CD4-positive, alpha-beta memory T cell (primary cell): ENCODE results near the gene MGST1. TPM values are rescaled to one million over a fixed set of nuclear protein-coding genes. Genes with fewer than 3 reads are reported as not detected.

Source experiments
- CTCF ChIA-PET: fragments of 350-600 bp; sonication (Branson Sonifier 250); formaldehyde crosslinking; loops from one replicate; lab custom pipeline; 2021; ENCODE audit warnings: inconsistent platforms; ENCODE audit not compliant: partially characterized antibody; lab: Charles Lee
- POLR2A ChIA-PET: fragments of 350-600 bp; sonication (Branson Sonifier 250); formaldehyde crosslinking; loops from one replicate; lab custom pipeline; 2021; ENCODE audit not compliant: partially characterized antibody; lab: Charles Lee
- DNase-seq, 5 donors: peaks; one replicate each; pipeline versions ENCODE4 v3.0.0 to v3.0.0-alpha.2; 2020 to 2022; ENCODE audit warnings: mixed read lengths in 1 of 5
- H3K27ac ChIP-seq: one replicate; pipeline ENCODE4 v1.7.0; 2013; ENCODE audit warnings: low read depth, low read length
- H3K27me3 ChIP-seq: 2 replicates; pipeline ENCODE4 v1.7.0; 2013; ENCODE audit warnings: mild to moderate bottlenecking, low read length, moderate library complexity; ENCODE audit not compliant: insufficient read depth
- H3K36me3 ChIP-seq: 2 replicates; pipeline ENCODE4 v1.7.0; 2013; ENCODE audit warnings: mild to moderate bottlenecking, low read length, moderate library complexity; ENCODE audit not compliant: insufficient read depth
- H3K4me1 ChIP-seq: 2 replicates; pipeline ENCODE4 v1.7.0; 2013; ENCODE audit warnings: mild to moderate bottlenecking, low read length, moderate library complexity; ENCODE audit not compliant: insufficient read depth
- H3K4me3 ChIP-seq, 2 donors: one replicate each; pipeline ENCODE4 v1.7.0; 2013; ENCODE audit warnings: low read length in 2 of 2, mild to moderate bottlenecking in 1 of 2
- H3K9me3 ChIP-seq, 2 donors: one replicate each; pipeline ENCODE4 v1.7.0; 2013; ENCODE audit warnings: low read length in 2 of 2, control low read depth in 1 of 2; ENCODE audit not compliant: control insufficient read depth in 1 of 2
- H3K27ac Mint-ChIP-seq, 7 donors: one replicate each; pipeline ENCODE4 v1.8.0; 2020 to 2021; ENCODE audit warnings: mixed read lengths in 7 of 7, mild to moderate bottlenecking in 6 of 7, inconsistent platforms in 3 of 7, moderate library complexity in 3 of 7
- H3K27me3 Mint-ChIP-seq, 2 donors: one replicate each; pipeline ENCODE4 v1.8.0; 2020 to 2021; ENCODE audit warnings: mixed read lengths in 2 of 2
- H3K36me3 Mint-ChIP-seq, 2 donors: one replicate each; pipeline ENCODE4 v1.8.0; 2020 to 2021; ENCODE audit warnings: mixed read lengths in 2 of 2, inconsistent platforms in 1 of 2, mild to moderate bottlenecking in 1 of 2
- H3K4me1 Mint-ChIP-seq, 4 donors: one replicate each; pipeline ENCODE4 v1.8.0; 2020 to 2021; ENCODE audit warnings: mixed read lengths in 4 of 4, mild to moderate bottlenecking in 1 of 4
- H3K4me3 Mint-ChIP-seq, 8 donors: one replicate each; pipeline ENCODE4 v1.8.0; 2020 to 2021; ENCODE audit warnings: mixed read lengths in 8 of 8, mild to moderate bottlenecking in 7 of 8, moderate library complexity in 6 of 8, inconsistent platforms in 3 of 8
- H3K9me3 Mint-ChIP-seq, 8 donors: one replicate each; pipeline ENCODE4 v1.8.0; 2020 to 2021; ENCODE audit warnings: mixed read lengths in 8 of 8, mild to moderate bottlenecking in 5 of 8, inconsistent platforms in 3 of 8, moderate library complexity in 1 of 8
- intact Hi-C: fragments of 100-400 bp; cut with micrococcal nuclease; formaldehyde crosslinking; loops from one replicate; pipeline ENCODE4 v1.15.1; 2023
- polyA plus RNA-seq, 2 donors: library from polyadenylated mRNA; unstranded; fragments of 300-500 nt; fragmentation: Illumina TruSeq; gene quantifications; one replicate each; pipeline ENCODE4 v1.2.3, GENCODE V29; 2021
- total RNA-seq, 2 experiments: library from RNA; stranded (reverse); gene quantifications; one replicate each; pipeline ENCODE4 v1.2.3, GENCODE V29; 2021

MGST1 gene
- total RNA-seq: 1 to 10 TPM; 1.2 to 2.3 TPM
- polyA plus RNA-seq: not detected

DNA sequence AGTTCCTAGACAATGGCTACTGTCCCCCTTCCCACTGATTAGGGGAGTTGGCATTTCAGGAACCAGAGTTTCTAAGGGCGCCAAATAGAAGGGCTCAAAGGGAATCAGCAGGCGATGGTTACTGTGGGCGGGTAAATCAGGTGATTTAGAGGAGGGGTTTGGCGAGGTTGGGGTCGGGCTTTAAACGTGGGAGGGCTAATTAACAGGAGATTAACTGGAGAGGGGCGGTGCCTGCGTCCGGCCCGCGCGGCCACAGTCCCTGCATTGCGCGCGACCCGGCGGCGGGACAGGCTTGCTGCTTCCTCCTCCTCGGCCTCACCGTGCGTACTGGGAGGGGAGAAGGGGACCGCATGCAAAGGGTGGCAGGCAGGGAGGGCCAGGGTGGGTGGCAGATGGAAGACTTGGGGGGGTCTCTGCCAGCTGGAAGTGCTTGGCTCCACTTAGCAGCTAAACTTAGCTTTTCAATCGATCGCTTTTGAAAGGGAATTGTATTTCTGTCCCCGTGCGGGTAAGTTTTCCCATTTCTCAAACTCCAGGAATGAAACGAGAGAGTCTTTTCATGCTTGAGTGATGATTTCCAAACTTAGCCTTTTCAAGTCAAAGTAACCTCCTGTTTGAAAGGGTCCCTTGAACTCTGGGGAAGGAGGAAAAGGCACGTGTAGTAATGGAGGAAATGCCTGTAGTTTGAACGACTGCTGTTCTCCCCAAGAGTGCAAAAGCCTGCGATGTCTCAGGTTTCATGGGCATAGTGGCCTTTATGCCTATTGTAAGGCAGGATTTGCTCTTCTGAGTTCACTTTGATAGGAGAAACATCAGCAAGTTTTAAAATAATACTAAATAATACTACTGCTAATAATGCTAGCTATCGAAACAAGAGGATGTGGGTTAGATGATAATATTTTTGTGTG is at the start of gene MGST1:
MGST1 (plus strand) TSS at position 255 of the 908 bp plus-strand sequence. CDS start 6,608 bp downstream, outside the sequence.
- peaks cover 0 to 12% (median 4%) of the 10 kb centered on the region in 8 donors for H3K9me3 Mint-ChIP-seq
- Histone ChIP-seq H3K4me3 (no peak within 1 kb of the TSS), H3K27me3 (no peaks in the 10 kb centered on the region), H3K4me1 (no peaks in the 10 kb centered on the region), H3K27ac (no peak within 1 kb of the TSS), H3K9me3 (no peaks in the 10 kb centered on the region), H3K36me3 (no peaks in the 10 kb centered on the region)
- intact Hi-C loops: no loop called here
- no peak within 1 kb of the TSS for H3K27ac Mint-ChIP-seq
- no peaks in the 10 kb centered on the region for H3K4me1 Mint-ChIP-seq
- ChIA-PET POLR2A (no interaction called here), CTCF (no interaction called here)
- no peaks in the 10 kb centered on the region for H3K36me3 Mint-ChIP-seq
- H3K4me3 Mint-ChIP-seq: no peak within 1 kb of the TSS
- H3K27me3 Mint-ChIP-seq: peaks cover 2% of the 10 kb centered on the region in 2 donors
- no peak for DNase-seq

GRCh38 chr12:16299403-16299802 is 48.0 kb upstream of the MGST1 start:
- no peaks in the 10 kb centered on the region for H3K36me3 ChIP-seq
- Mint-ChIP-seq H3K27me3 (no peaks in the 10 kb centered on the region), H3K27ac (no peak overlapping the region), H3K4me3 (no peak overlapping the region), H3K4me1 (no peaks in the 10 kb centered on the region), H3K9me3 (peaks cover 0 to 13% (median 4%) of the 10 kb centered on the region in 8 donors), H3K36me3 (no peaks in the 10 kb centered on the region)
- ChIA-PET CTCF (no interaction called here), POLR2A (no interaction called here)
- DNase-seq: no peak
- H3K27ac ChIP-seq: no peak overlapping the region
- intact Hi-C loops: no loop called here
- no peaks in the 10 kb centered on the region for H3K27me3 ChIP-seq
- no peaks in the 10 kb centered on the region for H3K4me1 ChIP-seq
- no peaks in the 10 kb centered on the region for H3K9me3 ChIP-seq
- no peak overlapping the region for H3K4me3 ChIP-seq

DNA sequence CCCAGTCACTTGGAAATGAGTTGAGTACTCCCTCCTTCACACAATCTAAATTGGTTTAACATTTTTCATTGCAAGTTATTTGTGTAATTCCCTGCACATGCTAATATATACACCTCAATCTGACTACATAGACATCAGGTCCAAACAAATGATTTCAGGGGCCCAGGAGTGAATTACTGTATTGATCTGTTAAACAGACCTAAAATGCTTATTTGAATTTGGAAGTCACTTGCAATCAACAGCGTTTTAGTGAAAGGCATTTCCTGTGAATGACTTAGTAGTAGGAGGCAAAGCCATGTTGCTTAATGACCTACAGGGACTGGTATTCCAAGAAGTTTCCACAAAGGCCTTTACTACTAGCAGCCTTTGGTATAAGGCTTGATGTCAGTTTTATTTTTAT is 47.3 kb upstream of the MGST1 start:
- Mint-ChIP-seq H3K27ac (no peak overlapping the region), H3K4me3 (no peak overlapping the region), H3K27me3 (no peaks in the 10 kb centered on the region), H3K4me1 (no peaks in the 10 kb centered on the region), H3K36me3 (no peaks in the 10 kb centered on the region), H3K9me3 (peaks cover 0 to 13% (median 5%) of the 10 kb centered on the region in 8 donors)
- no peaks in the 10 kb centered on the region for H3K4me1 ChIP-seq
- intact Hi-C loops: no loop called here
- DNase-seq: no peak
- H3K27me3 ChIP-seq: no peaks in the 10 kb centered on the region
- CTCF ChIA-PET: no interaction called here
- H3K27ac ChIP-seq: no peak overlapping the region
- H3K36me3 ChIP-seq: no peaks in the 10 kb centered on the region
- POLR2A ChIA-PET: no interaction called here
- H3K9me3 ChIP-seq: no peaks in the 10 kb centered on the region
- no peak overlapping the region for H3K4me3 ChIP-seq

DNA sequence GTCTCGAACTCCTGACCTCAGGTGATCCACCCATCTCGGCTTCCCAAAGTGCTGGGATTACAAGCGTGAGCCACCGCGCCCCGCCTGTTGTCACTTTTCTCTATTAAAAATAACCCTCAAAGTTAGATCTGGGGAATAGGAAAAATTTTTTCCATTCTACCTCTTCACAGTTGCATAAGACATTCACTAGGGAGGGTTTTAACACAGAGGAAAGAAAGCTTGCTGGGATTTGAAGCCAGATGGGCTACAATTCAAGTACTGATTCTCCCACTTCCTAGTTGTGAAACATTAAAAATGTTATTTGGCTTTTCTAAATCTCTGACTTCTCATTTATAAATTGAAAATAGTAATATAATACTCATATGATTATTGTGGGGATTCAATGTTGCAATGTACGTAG is 46.7 kb upstream of the MGST1 start:
- no peak overlapping the region for H3K4me3 Mint-ChIP-seq
- peaks cover 0 to 14% (median 5%) of the 10 kb centered on the region in 8 donors for H3K9me3 Mint-ChIP-seq

DNA sequence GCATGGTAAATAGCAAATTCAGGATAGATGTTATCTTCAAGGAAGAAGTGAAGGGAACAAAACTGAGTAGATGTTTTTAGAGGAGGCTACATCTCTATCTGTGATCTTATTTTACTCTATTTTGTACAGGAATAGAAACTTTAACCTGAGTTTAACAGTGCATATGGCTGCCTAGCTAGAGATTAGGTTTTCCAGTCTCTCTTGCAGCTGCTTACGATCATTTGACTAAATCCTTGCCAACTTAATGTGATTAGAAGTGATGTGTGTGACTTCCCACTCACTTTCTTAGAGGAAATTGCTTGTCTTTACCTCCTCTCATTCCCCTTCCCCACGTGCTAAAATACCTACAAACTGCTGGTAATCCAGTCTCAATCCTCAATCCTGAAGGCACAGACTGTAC is 43.5 kb upstream of the MGST1 start:
- POLR2A ChIA-PET: no interaction called here

More for the DNA sequence above, 46.7 kb upstream of the MGST1 start:
- intact Hi-C loops: no loop called here
- H3K27me3 ChIP-seq: no peaks in the 10 kb centered on the region
- ChIA-PET POLR2A (no interaction called here), CTCF (no interaction called here)
- no peaks in the 10 kb centered on the region for H3K36me3 ChIP-seq
- H3K27ac ChIP-seq: no peak overlapping the region
- H3K9me3 ChIP-seq: no peaks in the 10 kb centered on the region
- DNase-seq: no peak
- no peak overlapping the region for H3K4me3 ChIP-seq
- H3K27ac Mint-ChIP-seq: no peak overlapping the region
- no peaks in the 10 kb centered on the region for H3K4me1 ChIP-seq
- H3K27me3 Mint-ChIP-seq: no peaks in the 10 kb centered on the region
- no peaks in the 10 kb centered on the region for H3K36me3 Mint-ChIP-seq
- H3K4me1 Mint-ChIP-seq: no peaks in the 10 kb centered on the region

DNA sequence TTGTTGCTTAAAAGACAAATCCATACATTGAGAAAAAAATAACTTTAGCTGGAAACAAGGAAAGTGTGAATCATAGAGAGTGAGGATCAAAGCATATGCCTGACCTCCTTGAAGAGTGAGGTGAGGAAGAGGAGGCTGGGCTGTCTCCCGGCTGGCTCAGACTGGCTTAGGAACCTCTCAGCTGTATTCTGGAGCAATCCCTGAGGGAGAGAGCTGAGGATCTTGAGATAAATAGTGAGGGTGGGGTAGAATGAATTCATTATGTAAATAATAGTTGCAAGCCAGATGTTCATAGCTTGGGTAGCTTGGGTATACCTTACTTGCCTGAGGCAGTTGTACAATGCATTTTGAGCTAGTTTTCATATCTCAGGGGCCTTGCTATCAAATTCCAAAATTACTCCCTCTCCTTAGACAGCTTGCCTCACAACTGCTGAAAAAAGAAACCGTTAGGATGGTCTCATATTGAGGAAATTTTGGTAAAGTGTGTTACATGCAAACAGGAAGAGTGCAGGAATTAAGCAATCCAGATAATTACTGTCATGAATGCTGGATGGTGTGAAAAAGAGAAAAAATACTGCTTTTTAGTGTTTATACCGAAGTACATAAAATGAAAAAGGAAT is 39.5 kb upstream of the MGST1 start:
- H3K4me1 ChIP-seq: no peaks in the 10 kb centered on the region
- H3K9me3 ChIP-seq: no peaks in the 10 kb centered on the region
- H3K36me3 Mint-ChIP-seq: no peaks in the 10 kb centered on the region
- H3K4me3 ChIP-seq: no peak overlapping the region
- DNase-seq: no peak
- no peaks in the 10 kb centered on the region for H3K27me3 ChIP-seq
- ChIA-PET CTCF (no interaction called here), POLR2A (no interaction called here)
- H3K4me1 Mint-ChIP-seq: no peaks in the 10 kb centered on the region
- H3K27ac Mint-ChIP-seq: no peak overlapping the region
- H3K36me3 ChIP-seq: no peaks in the 10 kb centered on the region
- no peak overlapping the region for H3K4me3 Mint-ChIP-seq
- no peak overlapping the region for H3K27ac ChIP-seq
- H3K27me3 Mint-ChIP-seq: no peaks in the 10 kb centered on the region
- intact Hi-C loops: no loop called here
- H3K9me3 Mint-ChIP-seq: peaks cover 0 to 27% (median 12%) of the 10 kb centered on the region in 8 donors

More for the DNA sequence above, 43.5 kb upstream of the MGST1 start:
- CTCF ChIA-PET: no interaction called here
- no peak for DNase-seq
- no peaks in the 10 kb centered on the region for H3K4me1 ChIP-seq
- H3K9me3 ChIP-seq: no peaks in the 10 kb centered on the region
- Mint-ChIP-seq H3K4me1 (no peaks in the 10 kb centered on the region), H3K4me3 (no peak overlapping the region), H3K9me3 (peaks cover 0 to 11% (median 4%) of the 10 kb centered on the region in 8 donors), H3K27ac (no peak overlapping the region), H3K36me3 (no peaks in the 10 kb centered on the region), H3K27me3 (no peaks in the 10 kb centered on the region)
- intact Hi-C loops: no loop called here
- H3K36me3 ChIP-seq: no peaks in the 10 kb centered on the region
- no peak overlapping the region for H3K27ac ChIP-seq
- no peak overlapping the region for H3K4me3 ChIP-seq
- no peaks in the 10 kb centered on the region for H3K27me3 ChIP-seq

GRCh38 chr12:16310934-16311333 is 36.5 kb upstream of the MGST1 start:
- no peaks in the 10 kb centered on the region for H3K27me3 Mint-ChIP-seq
- peaks cover 0 to 27% (median 11%) of the 10 kb centered on the region in 8 donors for H3K9me3 Mint-ChIP-seq
- Histone ChIP-seq H3K36me3 (no peaks in the 10 kb centered on the region), H3K4me1 (no peaks in the 10 kb centered on the region), H3K9me3 (no peaks in the 10 kb centered on the region), H3K4me3 (no peak overlapping the region), H3K27ac (no peak overlapping the region), H3K27me3 (no peaks in the 10 kb centered on the region)
- no peaks in the 10 kb centered on the region for H3K4me1 Mint-ChIP-seq
- CTCF ChIA-PET: no interaction called here
- intact Hi-C loops: no loop called here
- H3K4me3 Mint-ChIP-seq: no peak overlapping the region
- POLR2A ChIA-PET: no interaction called here
- DNase-seq: no peak
- H3K27ac Mint-ChIP-seq: no peak overlapping the region
- no peaks in the 10 kb centered on the region for H3K36me3 Mint-ChIP-seq
